ENCODE data around the gene ADCY2.

The ADCY2 gene

DNA sequence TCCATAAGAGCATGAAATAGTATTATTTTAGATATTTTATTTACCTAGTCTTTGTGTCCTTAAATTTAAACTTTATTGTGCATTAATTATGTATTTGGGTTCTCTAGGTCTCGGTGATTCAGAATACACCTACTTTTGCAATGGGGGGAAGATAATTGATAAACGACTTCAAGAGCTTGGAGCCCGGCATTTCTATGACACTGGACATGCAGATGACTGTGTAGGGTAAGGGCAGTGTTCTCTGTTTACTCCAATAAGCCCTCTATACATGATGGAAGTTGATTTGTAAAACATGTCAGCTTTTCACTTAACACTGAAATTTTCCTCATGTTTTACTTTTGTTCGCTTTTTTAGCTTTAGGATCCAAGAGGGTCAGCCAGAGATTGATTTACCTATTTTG, 479.2 kb downstream of the ADCY2 start:
- Histone ChIP-seq H3K27ac (ENCODE audit: low read depth, low read length, severe bottlenecking) (no peak overlapping the region), H3K4me3 (ENCODE audit: extremely low read depth, insufficient read depth, low read length, poor library complexity, severe bottlenecking) (no peak overlapping the region), H3K36me3 (ENCODE audit: control insufficient read depth, insufficient read depth, low read length) (peaks cover 72% of the 10 kb centered on the region), H3K4me1 (ENCODE audit: control insufficient read depth, insufficient read depth, low read length, poor library complexity, severe bottlenecking) (peaks cover 3% of the 10 kb centered on the region), H3K9me3 (ENCODE audit: control insufficient read depth, low read length) (no peaks in the 10 kb centered on the region)
- WGBS, 2 experiments (ENCODE audit: insufficient coverage in 2 of 2) = 82 to 100% methylated on average over 1 to 3 of the region's 4 CpGs

DNA sequence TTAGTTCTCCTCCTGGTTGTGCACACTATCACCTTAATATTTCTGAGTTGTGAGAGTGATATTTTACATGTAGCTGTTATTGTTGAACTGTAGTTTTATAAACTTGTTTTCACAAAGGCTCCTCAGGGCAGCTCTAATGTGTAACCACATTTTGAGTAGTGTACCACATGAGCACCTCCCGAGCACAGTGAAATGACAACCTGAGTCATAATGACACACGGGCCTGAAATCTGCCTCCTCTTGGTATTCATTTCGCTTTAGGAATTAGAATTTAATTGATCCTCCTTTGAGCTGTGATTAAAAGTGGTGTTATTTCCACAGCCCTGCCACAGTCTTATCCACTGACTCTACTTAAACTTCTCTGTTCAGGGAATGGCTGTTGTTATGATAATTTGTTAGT, 480.9 kb downstream of the ADCY2 start:
- Histone ChIP-seq H3K36me3 (ENCODE audit: control insufficient read depth, insufficient read depth, low read length) (peaks cover 81% of the 10 kb centered on the region), H3K27ac (ENCODE audit: low read depth, low read length, severe bottlenecking) (no peak overlapping the region), H3K4me1 (ENCODE audit: control insufficient read depth, insufficient read depth, low read length, poor library complexity, severe bottlenecking) (no peaks in the 10 kb centered on the region), H3K4me3 (ENCODE audit: extremely low read depth, insufficient read depth, low read length, poor library complexity, severe bottlenecking) (no peak overlapping the region), H3K9me3 (ENCODE audit: control insufficient read depth, low read length) (no peaks in the 10 kb centered on the region)
- WGBS, 2 experiments (ENCODE audit: insufficient coverage in 2 of 2) = 100% methylated on average over 1 to 2 of the region's 3 CpGs

DNA sequence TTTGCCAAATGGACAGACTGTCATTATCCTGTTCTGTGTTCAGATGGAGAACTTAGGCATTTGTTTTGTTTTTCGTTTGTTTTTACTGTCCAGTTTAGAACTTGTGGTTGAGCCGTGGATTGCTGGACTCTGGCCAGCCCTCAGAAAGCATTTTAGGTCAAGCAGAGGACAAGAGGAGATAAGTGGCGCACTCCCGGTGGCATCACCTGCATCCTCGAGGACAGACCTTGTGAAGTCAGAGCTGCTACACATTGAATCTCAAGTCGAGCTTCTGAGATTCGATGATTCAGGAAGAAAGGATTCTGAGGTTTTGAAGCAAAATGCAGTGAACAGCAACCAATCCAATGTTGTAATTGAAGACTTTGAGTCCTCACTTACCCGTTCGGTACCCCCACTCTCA, 481.9 kb downstream of the ADCY2 start:
- no peaks in the 10 kb centered on the region for H3K9me3 ChIP-seq (ENCODE audit: control insufficient read depth, low read length)
- H3K4me3 ChIP-seq (ENCODE audit: extremely low read depth, insufficient read depth, low read length, poor library complexity, severe bottlenecking) = no peak overlapping the region
- peaks cover 89% of the 10 kb centered on the region for H3K36me3 ChIP-seq (ENCODE audit: control insufficient read depth, insufficient read depth, low read length)
- H3K27ac ChIP-seq (ENCODE audit: low read depth, low read length, severe bottlenecking) = no peak overlapping the region
- 88 to 90% methylated on average over 7 to 8 of the region's 9 CpGs for WGBS, 2 experiments (ENCODE audit: insufficient coverage in 2 of 2)
- no peaks in the 10 kb centered on the region for H3K4me1 ChIP-seq (ENCODE audit: control insufficient read depth, insufficient read depth, low read length, poor library complexity, severe bottlenecking)

DNA sequence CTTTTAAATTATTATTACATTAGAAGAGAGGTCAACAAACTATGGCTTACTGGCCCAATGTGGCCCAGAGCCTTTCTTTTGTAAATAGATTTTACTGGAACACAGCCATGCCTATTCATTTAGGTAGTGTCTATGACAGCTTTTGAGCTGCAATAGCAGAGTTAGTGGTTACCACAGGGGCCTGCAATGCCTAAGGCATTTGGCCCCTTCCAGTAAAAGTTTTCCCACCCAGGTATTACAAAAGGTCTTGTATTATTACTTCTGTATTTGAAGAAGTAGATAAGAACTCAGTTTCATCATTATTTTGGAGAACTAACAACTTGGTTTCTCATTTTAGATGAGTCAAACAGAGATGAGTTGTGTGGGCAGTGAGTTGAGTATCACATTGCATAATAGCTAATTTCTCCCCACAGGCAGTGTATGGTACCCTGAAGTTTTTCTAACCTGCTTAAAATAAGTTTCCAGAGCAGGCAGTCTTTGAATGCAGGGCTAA, 482.5 kb downstream of the ADCY2 start:
- Histone ChIP-seq H3K4me1 (ENCODE audit: control insufficient read depth, insufficient read depth, low read length, poor library complexity, severe bottlenecking) (no peaks in the 10 kb centered on the region), H3K4me3 (ENCODE audit: extremely low read depth, insufficient read depth, low read length, poor library complexity, severe bottlenecking) (no peak overlapping the region), H3K27ac (ENCODE audit: low read depth, low read length, severe bottlenecking) (no peak overlapping the region), H3K36me3 (ENCODE audit: control insufficient read depth, insufficient read depth, low read length) (peaks cover 88% of the 10 kb centered on the region), H3K9me3 (ENCODE audit: control insufficient read depth, low read length) (no peaks in the 10 kb centered on the region)

All from mesodermal cell (in vitro differentiated cells).